LoVo (cell line): ENCODE data around the gene BCAS3.
A peak's percentile ranks its signal among the peaks of the same experiment; 100 is the strongest.
"Not testable (repeated sequence)": the region's sequence is repeated elsewhere in the genome, so short reads cannot be mapped to it uniquely, and the experiment has no call there.

Source experiments
- DNase-seq: peaks from one replicate; pipeline ENCODE4 v3.0.0-alpha.2; 2016; ENCODE audit warnings: low spot score

Gene BCAS3

GRCh38 chr17:60886731-60887613 is 209.3 kb downstream of the BCAS3 start:
- not testable (repeated sequence) for DNase-seq

- peak; percentile 21 for DNase-seq
These were observed 210.0 kb downstream of the BCAS3 start for GRCh38 chr17:60887614-60888028.

DNA sequence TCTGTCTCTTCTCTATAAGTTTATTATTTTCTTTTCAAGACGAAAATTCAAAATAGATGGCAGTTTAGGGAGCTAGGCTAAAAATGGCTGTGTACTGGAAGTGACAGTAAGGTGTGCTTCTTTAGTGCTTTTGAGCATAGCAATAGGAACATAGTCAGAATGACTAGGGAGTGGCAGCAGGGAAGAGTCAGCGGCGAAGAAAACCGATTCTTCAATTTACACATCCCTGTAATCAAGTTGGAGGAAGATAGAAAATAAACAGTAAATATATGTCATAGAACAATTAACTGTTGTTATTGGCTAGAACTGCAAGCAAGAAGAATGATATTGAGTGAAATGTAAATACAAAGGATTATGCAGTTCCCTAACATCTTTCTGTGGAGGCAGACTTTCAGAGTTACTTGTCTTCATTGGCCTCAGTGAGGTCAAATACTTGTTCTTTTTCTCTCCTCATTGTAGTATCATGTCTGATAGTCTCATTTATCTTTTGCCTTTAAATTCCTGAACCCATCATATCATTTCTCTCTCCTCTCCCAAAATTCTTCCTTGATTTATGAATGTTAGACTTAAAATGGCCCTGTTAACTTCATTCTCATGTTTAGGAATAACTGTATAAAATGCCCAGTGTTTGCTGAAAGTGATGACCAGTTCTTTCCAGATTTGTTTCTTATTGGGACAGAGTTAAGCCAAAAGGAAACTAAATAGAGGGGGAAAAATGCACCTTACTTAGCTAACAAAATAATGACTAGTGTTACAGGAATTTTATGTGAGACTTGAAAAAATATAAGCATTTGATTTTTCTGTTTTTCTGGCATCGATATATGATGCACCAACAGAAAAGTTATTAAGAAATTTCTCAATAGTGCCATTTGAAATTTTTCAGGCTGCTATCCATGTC is 211.4 kb downstream of the BCAS3 start:
- DNase-seq, result no peak

DNA sequence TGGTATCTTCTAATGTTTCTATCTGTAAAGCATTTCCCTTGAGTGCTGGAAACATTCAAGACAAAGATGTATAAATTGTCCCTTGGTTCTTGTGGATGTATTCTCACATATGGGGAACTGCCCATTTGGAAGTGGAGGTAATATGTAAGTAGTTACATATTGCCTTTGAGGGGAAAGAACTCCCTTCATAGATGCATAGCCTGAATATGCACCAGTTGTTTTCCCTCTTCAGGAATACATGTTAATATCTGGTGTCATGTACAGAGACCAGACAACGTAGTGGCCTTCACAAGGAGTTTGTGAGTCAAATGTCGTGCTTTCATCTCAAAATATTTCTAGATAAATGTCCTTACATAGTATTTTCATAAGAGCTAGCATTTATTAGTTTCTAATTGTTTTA is 213.5 kb downstream of the BCAS3 start:
- no peak for DNase-seq

DNA sequence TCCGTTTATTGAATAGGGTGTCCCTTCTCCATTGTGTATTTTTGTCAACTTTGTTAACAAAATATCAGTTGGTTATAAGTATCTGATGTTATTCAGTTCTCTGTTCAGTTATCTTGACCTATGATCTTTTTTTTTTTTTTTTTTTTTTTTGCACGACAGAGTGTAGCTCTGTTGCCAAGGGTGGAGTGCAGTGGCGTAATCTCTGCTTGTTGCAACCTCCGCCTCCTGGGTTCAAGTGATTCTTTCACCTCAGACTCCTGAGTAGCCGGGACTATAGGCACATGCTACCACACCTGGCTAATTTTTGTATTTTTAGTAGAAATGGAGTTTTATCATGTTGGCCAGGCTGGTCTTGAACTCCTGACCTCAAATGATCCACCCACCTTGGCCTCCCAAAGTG is 215.8 kb downstream of the BCAS3 start:
- DNase-seq, result no peak

GRCh38 chr17:60896996-60897395 is 219.3 kb downstream of the BCAS3 start:
- no peak for DNase-seq

DNA sequence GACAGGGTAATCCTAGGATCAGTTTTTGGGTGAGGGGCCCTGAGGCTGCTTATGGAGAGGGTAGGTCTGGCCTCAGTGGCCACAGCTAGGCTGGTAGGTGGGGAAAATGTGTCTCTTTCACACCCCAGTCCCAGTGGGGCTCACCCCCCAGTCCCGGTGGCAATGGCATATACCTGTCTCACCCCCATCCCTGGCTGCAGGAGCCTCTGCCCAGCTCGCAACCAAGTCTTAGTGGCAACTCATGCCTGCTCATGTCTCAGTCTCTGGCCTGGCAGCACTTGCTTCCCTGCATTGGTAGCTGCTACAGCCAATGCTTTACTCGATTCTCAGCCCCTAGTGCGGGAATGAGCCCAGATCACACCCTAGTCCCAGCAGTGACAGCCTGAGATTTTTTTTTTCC is 221.5 kb downstream of the BCAS3 start:
- no peak for DNase-seq

GRCh38 chr17:60900688-60901087 is 223.0 kb downstream of the BCAS3 start:
- DNase-seq, result no peak

DNA sequence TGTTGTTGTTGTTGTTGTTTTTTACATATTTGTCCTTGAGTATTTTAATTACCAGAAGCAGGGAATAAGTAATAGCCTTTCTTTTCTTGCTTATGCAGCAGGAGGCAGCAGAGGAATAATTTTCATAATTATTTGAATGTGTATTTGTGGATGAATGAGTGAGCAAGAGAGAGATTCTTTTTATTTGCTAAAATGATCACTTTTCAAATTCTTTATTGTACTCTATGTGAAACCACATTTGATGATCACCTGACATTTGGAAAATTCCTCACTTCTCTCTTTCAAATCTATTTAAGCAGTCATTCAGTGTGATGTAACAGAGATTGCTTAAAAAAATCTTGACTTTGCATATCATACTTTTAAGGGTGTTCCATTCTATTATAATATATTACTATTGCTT is 223.6 kb downstream of the BCAS3 start:
- DNase-seq, result no peak

DNA sequence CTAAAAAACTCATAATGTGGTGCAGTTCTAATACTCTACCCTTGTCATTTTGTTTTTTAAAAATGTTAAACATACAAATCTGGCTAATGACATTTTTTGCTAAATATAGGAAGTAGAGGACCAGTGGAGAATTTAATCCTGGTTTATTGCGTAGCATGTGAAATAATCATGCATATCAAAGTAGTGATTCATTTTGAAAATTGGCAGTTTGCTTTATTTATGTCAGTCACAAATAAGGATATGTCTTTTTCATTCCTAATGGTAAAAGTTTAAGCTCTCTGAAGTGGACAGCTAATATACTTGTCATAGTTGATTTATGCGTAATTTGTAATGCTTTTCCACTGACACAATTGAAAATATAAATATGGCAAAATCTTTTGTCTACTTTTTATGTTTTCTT is 224.2 kb downstream of the BCAS3 start:
- no peak for DNase-seq

GRCh38 chr17:60902399-60902798 is 224.7 kb downstream of the BCAS3 start:
- DNase-seq, result no peak

GRCh38 chr17:60904582-60904981 is 226.9 kb downstream of the BCAS3 start:
- DNase-seq, result no peak

- no peak for DNase-seq
These were observed 228.1 kb downstream of the BCAS3 start for GRCh38 chr17:60905709-60906108.

GRCh38 chr17:60908324-60908723 is 230.7 kb downstream of the BCAS3 start:
- no peak for DNase-seq

- no peak for DNase-seq
These were observed 231.8 kb downstream of the BCAS3 start for GRCh38 chr17:60909405-60909804.

DNA sequence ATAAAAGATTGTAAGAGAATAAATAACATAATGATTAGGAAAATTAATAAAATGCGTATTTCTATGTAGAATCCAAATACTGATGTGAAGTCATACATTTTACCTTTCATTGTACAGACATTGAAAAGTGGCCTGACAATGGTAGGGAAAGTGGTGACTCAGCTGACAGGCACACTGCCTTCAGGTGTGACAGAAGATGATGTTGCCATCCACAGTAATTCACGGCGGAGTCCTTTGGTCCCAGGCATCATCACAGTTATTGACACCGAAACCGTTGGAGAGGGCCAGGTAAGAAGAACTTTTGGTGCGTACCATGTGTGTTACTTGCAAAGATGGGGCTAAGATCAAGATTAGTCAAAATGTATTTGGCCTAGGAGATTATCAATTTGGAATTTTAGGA is 232.8 kb downstream of the BCAS3 start:
- no peak for DNase-seq

- no peak for DNase-seq
These were observed 236.4 kb downstream of the BCAS3 start for GRCh38 chr17:60914078-60914477.

GRCh38 chr17:60916043-60916442 is 238.4 kb downstream of the BCAS3 start:
- no peak for DNase-seq

GRCh38 chr17:60920107-60920506 is 242.5 kb downstream of the BCAS3 start:
- no peak for DNase-seq

DNA sequence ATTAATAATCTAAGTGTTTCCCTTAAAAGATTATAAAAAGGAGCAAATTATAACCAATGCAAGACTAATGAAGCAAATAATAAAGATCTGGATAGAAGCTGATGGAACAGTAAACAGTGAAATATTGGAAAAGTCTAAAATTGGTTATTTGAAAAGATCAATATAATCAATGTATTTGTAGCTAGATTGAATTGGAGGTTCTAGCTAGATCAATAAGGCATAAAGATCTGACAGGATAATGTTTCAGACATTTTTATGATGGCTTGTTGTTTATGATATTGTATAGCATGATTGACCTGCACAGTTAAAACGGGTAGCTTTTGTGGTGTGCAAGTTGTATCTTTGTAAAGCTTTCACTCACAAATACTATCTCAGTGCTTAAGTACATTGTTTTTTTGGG is 245.3 kb downstream of the BCAS3 start:
- no peak for DNase-seq

DNA sequence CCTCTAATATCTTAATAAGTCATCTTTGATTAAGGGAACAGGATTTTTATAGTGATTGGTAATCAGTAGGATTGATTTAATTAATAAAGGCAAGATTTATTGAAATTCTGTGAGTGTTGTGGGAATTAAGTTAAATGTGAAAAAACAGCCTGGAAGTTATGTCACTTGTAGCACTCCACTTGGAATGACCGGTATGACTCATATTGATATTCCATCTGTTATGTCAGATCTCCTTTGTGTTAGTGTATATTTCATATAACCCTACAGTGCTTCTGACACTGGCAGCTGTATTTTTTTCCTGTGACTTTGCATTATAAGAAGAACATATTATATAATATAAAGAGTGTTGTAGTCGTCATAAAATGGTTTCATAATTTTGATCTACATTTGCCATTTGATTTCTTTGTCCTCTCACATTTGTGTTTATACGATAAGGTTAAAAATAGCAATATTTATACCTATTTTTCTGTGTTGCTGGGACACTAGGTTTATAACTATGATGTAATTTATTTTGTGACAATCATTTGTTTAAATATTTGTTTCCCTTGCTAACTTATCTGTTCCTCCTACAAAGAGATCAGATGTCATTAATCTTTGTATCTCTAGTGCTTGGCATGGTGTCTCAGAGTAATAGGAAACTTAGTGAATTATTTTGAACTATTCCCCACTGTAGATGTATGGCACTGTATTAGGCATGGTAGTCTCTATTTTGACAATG is 249.0 kb downstream of the BCAS3 start:
- DNase-seq, result no peak

GRCh38 chr17:60933739-60934138 is 256.1 kb downstream of the BCAS3 start:
- DNase-seq, result no peak
